PC-3 (cell line): ENCODE data around the gene LOX. TPM values are rescaled to one million over a fixed set of nuclear protein-coding genes. Genes with fewer than 3 reads are reported as not detected.

Source experiments
- ATAC-seq: fragments of 200-7000 bp; cut with Tn5 transposase; 2 replicates; pipeline ENCODE4 v1.9.1; 2020; ENCODE audit warnings: mild to moderate bottlenecking, moderate library complexity
- BruUV-seq: library from RNA; stranded (reverse); fragments of 400-500 nt; replicated peaks from 2 replicates; lab custom pipeline; 2021; lab: Mats Ljungman, UMichigan
- CTCF ChIA-PET: fragments of 300-600 bp; sonication (Branson Sonifier 250); formaldehyde crosslinking; loops from one replicate; lab custom pipeline; 2022; ENCODE audit warnings: antibody characterized with exemption; lab: Charles Lee
- POLR2A ChIA-PET: fragments of 300-600 bp; sonication (Branson Sonifier 250); formaldehyde crosslinking; loops from one replicate; lab custom pipeline; 2022; ENCODE audit warnings: antibody characterized with exemption; ENCODE audit not compliant: unreplicated experiment; lab: Charles Lee
- DNase-seq: peaks from one replicate; pipeline ENCODE4 v3.0.0-alpha.2; 2015
- H2AFZ ChIP-seq: fragments of 300-600 bp; sonication (generic); 2 replicates; pipeline ENCODE4 v1.6.0; 2016; ENCODE audit warnings: antibody characterized with exemption, low read length
- H3F3A ChIP-seq: fragments of 300-600 bp; sonication (generic); one replicate; pipeline ENCODE4 v1.6.0; 2017; ENCODE audit warnings: antibody characterized with exemption, low read length, control low read depth, mild to moderate bottlenecking; ENCODE audit not compliant: unreplicated experiment
- H3K27ac ChIP-seq: fragments of 300-600 bp; sonication (generic); 2 replicates; pipeline ENCODE4 v1.5.1; 2016; ENCODE audit warnings: mild to moderate bottlenecking, low read length
- H3K27me3 ChIP-seq: fragments of 300-600 bp; sonication (generic); 2 replicates; pipeline ENCODE4 v1.6.1; 2016; ENCODE audit warnings: low read length, mixed read lengths
- H3K36me3 ChIP-seq: fragments of 300-600 bp; sonication (generic); 2 replicates; pipeline ENCODE4 v1.6.1; 2016; ENCODE audit warnings: low read depth, mixed run types, low read length, mixed read lengths
- H3K4me1 ChIP-seq: fragments of 300-600 bp; sonication (generic); 2 replicates; pipeline ENCODE4 v1.5.1; 2016; ENCODE audit warnings: low read length; ENCODE audit not compliant: insufficient read depth
- H3K4me2 ChIP-seq: fragments of 300-600 bp; sonication (generic); 2 replicates; pipeline ENCODE4 v1.6.0; 2016; ENCODE audit warnings: low read length
- H3K4me3 ChIP-seq: fragments of 300-600 bp; sonication (generic); 2 replicates; pipeline ENCODE4 v1.5.1; 2016; ENCODE audit warnings: mild to moderate bottlenecking, low read length, mixed read lengths
- H3K79me2 ChIP-seq: fragments of 300-600 bp; sonication (generic); 2 replicates; pipeline ENCODE4 v1.6.1; 2017; ENCODE audit warnings: low read length, mixed read lengths
- H3K9ac ChIP-seq: fragments of 300-600 bp; sonication (generic); 2 replicates; pipeline ENCODE4 v1.6.0; 2016; ENCODE audit warnings: mild to moderate bottlenecking, low read length
- H3K9me2 ChIP-seq: fragments of 300-600 bp; sonication (generic); replicated peaks from 2 replicates; pipeline ENCODE4 v1.6.1; 2016; ENCODE audit warnings: mixed run types, low read length, mixed read lengths
- H3K9me3 ChIP-seq: fragments of 300-600 bp; sonication (generic); 2 replicates; pipeline ENCODE4 v1.6.1; 2016; ENCODE audit warnings: low read length, mixed read lengths
- H4K20me1 ChIP-seq: fragments of 300-600 bp; sonication (generic); 2 replicates; pipeline ENCODE4 v1.6.1; 2016; ENCODE audit warnings: low read length, mixed read lengths
- EZH2 ChIP-seq: fragments of 300-600 bp; sonication (generic); IDR thresholded peaks from one replicate; pipeline ENCODE4 v1.6.1; 2017; ENCODE audit warnings: antibody characterized with exemption, mild to moderate bottlenecking, low read length; ENCODE audit not compliant: unreplicated experiment
- EZH2phosphoT487 ChIP-seq: fragments of 300-600 bp; sonication (generic); IDR thresholded peaks from 2 replicates; pipeline ENCODE4 v1.6.1; 2018; ENCODE audit warnings: mild to moderate bottlenecking, antibody characterized with exemption, low read length, borderline replicate concordance
- intact Hi-C: fragments of 100-400 bp; cut with micrococcal nuclease; formaldehyde crosslinking; loops from 2 replicates; pipeline ENCODE4 v1.9.0; 2023
- total RNA-seq: library from RNA; depleted of rRNA; stranded (reverse); fragments of >200 nt; gene quantifications from 2 replicates; pipeline ENCODE4 v1.2.3, GENCODE V29; 2014
- TF ChIP-seq, protein P1 (sequence below): fragments of 300-600 bp; sonication (generic); conservative IDR thresholded peaks from 2 replicates; pipeline ENCODE4 v1.5.1; 2017; ENCODE audit warnings: antibody characterized with exemption, low read depth, mild to moderate bottlenecking, low read length

Gene LOX
- total RNA-seq, 1 experiment from 2014 or later = 0.18 TPM

DNA sequence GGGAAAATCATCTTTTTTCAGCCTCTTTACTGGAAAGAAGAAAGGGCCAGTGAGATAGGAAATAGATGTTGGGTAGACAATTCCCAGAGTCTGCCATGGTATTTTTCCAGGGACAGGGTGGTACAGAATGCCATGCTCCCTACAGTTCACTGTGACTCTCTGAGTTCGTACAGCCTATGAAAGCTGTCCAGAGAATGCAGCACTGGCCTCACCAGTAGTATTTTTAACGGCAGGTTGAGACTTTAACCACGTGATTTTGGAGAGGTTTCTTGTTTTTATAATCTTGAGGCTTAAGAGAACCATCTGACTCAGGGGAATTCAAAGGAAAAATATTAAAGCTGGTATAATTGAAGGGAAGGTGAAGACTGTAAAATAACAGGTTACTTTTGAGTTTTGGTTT is 41.1 kb upstream of the LOX start:
- H2AFZ ChIP-seq = no peak overlapping the region
- TF ChIP-seq, protein P1, sequence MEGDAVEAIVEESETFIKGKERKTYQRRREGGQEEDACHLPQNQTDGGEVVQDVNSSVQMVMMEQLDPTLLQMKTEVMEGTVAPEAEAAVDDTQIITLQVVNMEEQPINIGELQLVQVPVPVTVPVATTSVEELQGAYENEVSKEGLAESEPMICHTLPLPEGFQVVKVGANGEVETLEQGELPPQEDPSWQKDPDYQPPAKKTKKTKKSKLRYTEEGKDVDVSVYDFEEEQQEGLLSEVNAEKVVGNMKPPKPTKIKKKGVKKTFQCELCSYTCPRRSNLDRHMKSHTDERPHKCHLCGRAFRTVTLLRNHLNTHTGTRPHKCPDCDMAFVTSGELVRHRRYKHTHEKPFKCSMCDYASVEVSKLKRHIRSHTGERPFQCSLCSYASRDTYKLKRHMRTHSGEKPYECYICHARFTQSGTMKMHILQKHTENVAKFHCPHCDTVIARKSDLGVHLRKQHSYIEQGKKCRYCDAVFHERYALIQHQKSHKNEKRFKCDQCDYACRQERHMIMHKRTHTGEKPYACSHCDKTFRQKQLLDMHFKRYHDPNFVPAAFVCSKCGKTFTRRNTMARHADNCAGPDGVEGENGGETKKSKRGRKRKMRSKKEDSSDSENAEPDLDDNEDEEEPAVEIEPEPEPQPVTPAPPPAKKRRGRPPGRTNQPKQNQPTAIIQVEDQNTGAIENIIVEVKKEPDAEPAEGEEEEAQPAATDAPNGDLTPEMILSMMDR = no peak
- TF ChIP-seq EZH2 (no peak), EZH2phosphoT487 (no peak)
- no peak overlapping the region for H3K4me3 ChIP-seq
- ChIA-PET CTCF (no interaction called here), POLR2A (no interaction called here)
- no peak overlapping the region for H3K9ac ChIP-seq
- H3K4me2 ChIP-seq = no peak overlapping the region
- no peak overlapping the region for H3K27ac ChIP-seq
- H3K9me2 ChIP-seq = no peaks in the 10 kb centered on the region
- H3K4me1 ChIP-seq = peaks cover 7% of the 10 kb centered on the region
- H3F3A ChIP-seq = no peaks in the 10 kb centered on the region
- H3K79me2 ChIP-seq = no peaks in the 10 kb centered on the region
- no peak for ATAC-seq
- BruUV-seq = no TSS peak
- no peaks in the 10 kb centered on the region for H3K9me3 ChIP-seq
- no peaks in the 10 kb centered on the region for H3K27me3 ChIP-seq
- intact Hi-C loops = no loop called here
- H3K36me3 ChIP-seq = no peaks in the 10 kb centered on the region
- no peak for DNase-seq
- H4K20me1 ChIP-seq = no peaks in the 10 kb centered on the region

DNA sequence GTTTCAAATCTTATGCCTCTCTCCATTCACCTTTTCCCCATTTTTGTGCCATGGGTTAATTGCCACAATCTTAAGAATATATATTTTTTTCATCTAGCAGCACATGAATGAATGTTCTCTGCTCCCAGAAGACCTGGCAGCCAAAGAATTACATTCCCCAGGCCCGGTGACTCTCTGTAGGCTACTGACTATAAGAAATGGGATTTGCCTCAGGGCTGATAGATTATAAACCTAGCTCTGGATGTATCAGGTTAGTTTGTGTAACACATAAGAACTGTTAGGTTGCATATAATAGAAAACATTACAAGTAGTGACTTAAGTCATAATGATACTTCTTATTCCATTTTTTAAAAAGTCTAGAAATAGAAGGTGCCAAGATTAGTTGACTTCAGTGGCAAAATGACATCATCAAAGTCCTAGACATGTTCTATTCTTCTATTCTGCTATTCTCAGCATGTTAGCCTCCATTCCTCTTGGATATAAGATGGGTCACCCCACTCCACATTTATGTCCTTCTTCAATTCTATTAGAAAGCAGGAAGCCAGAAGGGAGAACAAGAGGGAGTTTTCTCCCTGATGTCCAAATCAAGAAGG is 40.4 kb upstream of the LOX start:
- Histone ChIP-seq H3K9ac (no peak overlapping the region), H3K4me1 (peaks cover 7% of the 10 kb centered on the region), H3K4me2 (no peak overlapping the region), H3K27me3 (no peaks in the 10 kb centered on the region), H3K79me2 (no peaks in the 10 kb centered on the region), H3K27ac (no peak overlapping the region), H4K20me1 (no peaks in the 10 kb centered on the region), H3K36me3 (no peaks in the 10 kb centered on the region), H2AFZ (no peak overlapping the region), H3K9me2 (no peaks in the 10 kb centered on the region), H3F3A (no peaks in the 10 kb centered on the region), H3K4me3 (no peak overlapping the region), H3K9me3 (no peaks in the 10 kb centered on the region)
- ChIA-PET POLR2A (no interaction called here), CTCF (no interaction called here)
- intact Hi-C loops = no loop called here
- ATAC-seq = no peak
- BruUV-seq = no TSS peak
- no peak for TF ChIP-seq EZH2
- DNase-seq = no peak

DNA sequence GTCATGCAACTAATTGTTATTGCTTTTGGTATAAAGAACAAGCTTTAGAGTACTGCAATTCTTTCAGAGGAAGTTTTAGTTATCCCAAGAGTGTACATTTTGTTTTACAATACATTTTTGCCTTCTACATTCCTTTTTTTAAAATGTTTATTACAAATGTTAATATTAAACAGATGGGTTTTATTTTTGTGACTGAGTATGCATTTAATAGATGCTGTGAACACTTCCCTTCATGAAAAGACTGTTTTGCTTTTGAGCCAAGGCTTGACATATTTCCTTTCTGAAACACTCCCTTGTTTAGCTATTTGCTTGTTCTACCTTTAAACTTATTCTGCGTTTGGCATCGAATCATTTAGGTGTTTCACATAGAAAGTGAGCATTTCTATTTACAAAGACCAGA is 36.4 kb upstream of the LOX start:
- CTCF ChIA-PET = no interaction called here
- no peaks in the 10 kb centered on the region for H3K36me3 ChIP-seq
- no TSS peak for BruUV-seq
- no peak overlapping the region for H3K27ac ChIP-seq
- DNase-seq = no peak
- no peak overlapping the region for H3K9ac ChIP-seq
- H3K4me1 ChIP-seq = no peaks in the 10 kb centered on the region
- TF ChIP-seq, protein P1 = no peak
- TF ChIP-seq EZH2phosphoT487 = no peak
- TF ChIP-seq EZH2 = no peak
- no peak overlapping the region for H3K4me3 ChIP-seq
- no peak overlapping the region for H2AFZ ChIP-seq
- H3K4me2 ChIP-seq = no peak overlapping the region
- no peaks in the 10 kb centered on the region for H3K79me2 ChIP-seq
- no peaks in the 10 kb centered on the region for H3F3A ChIP-seq
- H3K27me3 ChIP-seq = no peaks in the 10 kb centered on the region
- POLR2A ChIA-PET = no interaction called here
- H3K9me3 ChIP-seq = no peaks in the 10 kb centered on the region
- ATAC-seq = no peak
- intact Hi-C loops = no loop called here
- no peaks in the 10 kb centered on the region for H4K20me1 ChIP-seq
- no peaks in the 10 kb centered on the region for H3K9me2 ChIP-seq
